Neuronal stem cell (in vitro differentiated cells): Measurements from ENCODE around the gene TNFAIP8.

ENCODE experiments used
- DNase-seq: peaks from one replicate; pipeline ENCODE4 v3.0.0-alpha.2; 2013; ENCODE audit warnings: low spot score
- H2AFZ ChIP-seq: one replicate; pipeline ENCODE4 v1.6.1; 2013; ENCODE audit warnings: mild to moderate bottlenecking, low read length, inconsistent platforms
- H2AK5ac ChIP-seq: 2 replicates; pipeline ENCODE4 v1.6.1; 2013; ENCODE audit warnings: low read depth, mild to moderate bottlenecking, inconsistent platforms, low read length, moderate library complexity, mixed read lengths
- H2BK120ac ChIP-seq: 2 replicates; pipeline ENCODE4 v1.6.1; 2013; ENCODE audit warnings: low read depth, mild to moderate bottlenecking, inconsistent platforms, low read length, moderate library complexity, mixed read lengths
- H2BK12ac ChIP-seq: one replicate; pipeline ENCODE4 v1.6.1; 2013; ENCODE audit warnings: low read length, inconsistent platforms
- H2BK15ac ChIP-seq: 2 replicates; pipeline ENCODE4 v1.6.1; 2013; ENCODE audit warnings: mild to moderate bottlenecking, low read length, inconsistent platforms, mixed read lengths
- H2BK5ac ChIP-seq: one replicate; pipeline ENCODE4 v1.6.1; 2013; ENCODE audit warnings: inconsistent platforms, mild to moderate bottlenecking, low read length, moderate library complexity
- H3K14ac ChIP-seq: one replicate; pipeline ENCODE4 v1.6.1; 2013; ENCODE audit warnings: low read length, inconsistent platforms
- H3K18ac ChIP-seq: 2 replicates; pipeline ENCODE4 v1.6.1; 2013; ENCODE audit warnings: low read length, inconsistent platforms
- H3K23ac ChIP-seq: 2 replicates; pipeline ENCODE4 v1.6.1; 2013; ENCODE audit warnings: low read depth, mild to moderate bottlenecking, mixed read lengths, low read length, inconsistent platforms; ENCODE audit not compliant: poor library complexity
- H3K27ac ChIP-seq: replicated peaks from 3 replicates; pipeline ENCODE4 v1.5.1; 2013; ENCODE audit warnings: low read length, inconsistent platforms
- H3K27me3 ChIP-seq, 3 experiments: 2 replicates each; pipeline ENCODE4 v1.6.1; 2013; ENCODE audit warnings: low read length in 3 of 3, mild to moderate bottlenecking in 2 of 3, inconsistent platforms in 1 of 3, low read depth in 1 of 3, mixed read lengths in 1 of 3, moderate library complexity in 1 of 3; ENCODE audit not compliant: control insufficient read depth in 3 of 3, insufficient read depth in 3 of 3
- H3K36me3 ChIP-seq, 2 donors: replicated peaks in 1 of 2; 2 replicates each; pipeline ENCODE4 v1.6.1; 2013; ENCODE audit warnings: low read length in 2 of 2; ENCODE audit not compliant: control insufficient read depth in 2 of 2, insufficient read depth in 2 of 2
- H3K4ac ChIP-seq: 2 replicates; pipeline ENCODE4 v1.6.1; 2013; ENCODE audit warnings: inconsistent platforms, mild to moderate bottlenecking, low read length, moderate library complexity
- H3K4me1 ChIP-seq, 2 donors: 1 replicate in 1 of 2; 2 replicates in 1 of 2; pipeline ENCODE4 v1.6.1; 2013; ENCODE audit warnings: low read length in 2 of 2, low read depth in 1 of 2; ENCODE audit not compliant: control insufficient read depth in 2 of 2, insufficient read depth in 1 of 2
- H3K4me2 ChIP-seq: one replicate; pipeline ENCODE4 v1.6.1; 2013; ENCODE audit warnings: mild to moderate bottlenecking, low read length, inconsistent platforms; ENCODE audit not compliant: insufficient read depth, poor library complexity, severe bottlenecking
- H3K4me3 ChIP-seq, 2 donors: 2 replicates each; pipeline ENCODE4 v1.5.1; 2013; ENCODE audit warnings: low read length in 2 of 2, mild to moderate bottlenecking in 2 of 2, inconsistent platforms in 1 of 2, moderate library complexity in 1 of 2
- H3K79me1 ChIP-seq: one replicate; pipeline ENCODE4 v1.6.1; 2013; ENCODE audit warnings: low read depth, mild to moderate bottlenecking, inconsistent platforms, low read length, moderate library complexity
- H3K9ac ChIP-seq: one replicate; pipeline ENCODE4 v1.6.1; 2013; ENCODE audit warnings: mild to moderate bottlenecking, low read depth, low read length, inconsistent platforms; ENCODE audit not compliant: poor library complexity
- H3K9me3 ChIP-seq, 2 donors: replicated peaks in 1 of 2; 2 replicates each; pipeline versions ENCODE3 to v1.6.1; 2013; ENCODE audit warnings: low read length in 2 of 2, mild to moderate bottlenecking in 2 of 2, inconsistent platforms in 1 of 2, low read depth in 1 of 2, mixed read lengths in 1 of 2, moderate library complexity in 1 of 2; ENCODE audit not compliant: control insufficient read depth in 2 of 2, insufficient read depth in 1 of 2
- H4K8ac ChIP-seq: one replicate; pipeline ENCODE4 v1.6.1; 2013; ENCODE audit warnings: low read depth, mild to moderate bottlenecking, inconsistent platforms, low read length, moderate library complexity
- H4K91ac ChIP-seq: one replicate; pipeline ENCODE4 v1.6.1; 2013; ENCODE audit warnings: low read length, low read depth, mild to moderate bottlenecking, inconsistent platforms; ENCODE audit not compliant: poor library complexity
- WGBS, 2 donors: extraction: QIAGEN DNeasy Blood & Tissue Kit; methylation state at CpG; one replicate each; pipeline ENCODE4 v1.1.7; 2013; ENCODE audit warnings: missing lambda C conversion rate in 2 of 2, mixed read lengths in 1 of 2; ENCODE audit not compliant: insufficient read length in 2 of 2, insufficient replicate concordance in 1 of 2; ENCODE audit errors: extremely low coverage in 2 of 2; 5-methylcytosine and 5-hydroxymethylcytosine counted together

Gene TNFAIP8

GRCh38 chr5:119340597-119341218, 15.1 kb upstream of the TNFAIP8 start:
- Histone ChIP-seq H3K27ac (no peak overlapping the region), H3K9ac (no peak overlapping the region), H3K36me3 (no peaks in the 10 kb centered on the region), H4K8ac (no peak overlapping the region), H3K4me3 (no peak overlapping the region), H2AFZ (no peak overlapping the region), H3K79me1 (no peaks in the 10 kb centered on the region), H2AK5ac (no peak overlapping the region), H3K27me3 (no peaks in the 10 kb centered on the region), H3K18ac (no peak overlapping the region), H3K23ac (no peak overlapping the region), H2BK12ac (no peak overlapping the region), H4K91ac (no peak overlapping the region), H3K9me3 (no peaks in the 10 kb centered on the region), H2BK15ac (no peak overlapping the region), H2BK5ac (no peak overlapping the region), H3K4ac (no peak overlapping the region), H3K4me2 (no peak overlapping the region), H3K4me1 (peaks cover 0 to 4% of the 10 kb centered on the region in 2 donors), H3K14ac (no peak overlapping the region), H2BK120ac (no peak overlapping the region)
- no peak for DNase-seq
- WGBS, 2 donors: no CpG with 5 or more reads among the region's 11 CpGs

- no peak overlapping the region for H3K4me3 ChIP-seq
- no peak overlapping the region for H3K27ac ChIP-seq
- H3K14ac ChIP-seq: no peak overlapping the region
- no peak overlapping the region for H2AK5ac ChIP-seq
- no peaks in the 10 kb centered on the region for H3K9me3 ChIP-seq
- peaks cover 0 to 6% of the 10 kb centered on the region in 2 donors for H3K4me1 ChIP-seq
- no peak overlapping the region for H2BK5ac ChIP-seq
- no peak overlapping the region for H2BK15ac ChIP-seq
- H3K23ac ChIP-seq: no peak overlapping the region
- H3K79me1 ChIP-seq: no peaks in the 10 kb centered on the region
- no peak overlapping the region for H2AFZ ChIP-seq
- DNase-seq: no peak
- H3K36me3 ChIP-seq: no peaks in the 10 kb centered on the region
- no peak overlapping the region for H3K4me2 ChIP-seq
- no peak overlapping the region for H4K8ac ChIP-seq
- WGBS, 2 donors: no CpG with 5 or more reads among the region's 6 CpGs
- no peak overlapping the region for H2BK120ac ChIP-seq
- no peak overlapping the region for H3K9ac ChIP-seq
- H2BK12ac ChIP-seq: no peak overlapping the region
- H3K4ac ChIP-seq: no peak overlapping the region
- no peak overlapping the region for H4K91ac ChIP-seq
- no peaks in the 10 kb centered on the region for H3K27me3 ChIP-seq
- H3K18ac ChIP-seq: no peak overlapping the region
Observed at GRCh38 chr5:119341452-119342349, 14.1 kb upstream of the TNFAIP8 start.

- no peak overlapping the region for H3K9ac ChIP-seq
- no peak overlapping the region for H4K8ac ChIP-seq
- no peak overlapping the region for H3K27ac ChIP-seq
- no peak overlapping the region for H2AK5ac ChIP-seq
- no peak overlapping the region for H3K14ac ChIP-seq
- no peak overlapping the region for H2BK12ac ChIP-seq
- DNase-seq: no peak
- no peak overlapping the region for H2BK120ac ChIP-seq
- H3K18ac ChIP-seq: no peak overlapping the region
- H3K4me3 ChIP-seq: no peak overlapping the region
- peaks cover 0 to 6% of the 10 kb centered on the region in 2 donors for H3K4me1 ChIP-seq
- H3K79me1 ChIP-seq: no peaks in the 10 kb centered on the region
- H2BK5ac ChIP-seq: no peak overlapping the region
- H3K4ac ChIP-seq: no peak overlapping the region
- H3K4me2 ChIP-seq: no peak overlapping the region
- no peak overlapping the region for H4K91ac ChIP-seq
- no peak overlapping the region for H2AFZ ChIP-seq
- H3K27me3 ChIP-seq: no peaks in the 10 kb centered on the region
- no peaks in the 10 kb centered on the region for H3K9me3 ChIP-seq
- no peak overlapping the region for H3K23ac ChIP-seq
- H3K36me3 ChIP-seq: no peaks in the 10 kb centered on the region
- H2BK15ac ChIP-seq: no peak overlapping the region
- no CpG with 5 or more reads among the region's 1 CpG for WGBS, 2 donors
Observed at GRCh38 chr5:119342406-119342805, 13.4 kb upstream of the TNFAIP8 start.

- no peak overlapping the region for H4K8ac ChIP-seq
- H3K4me3 ChIP-seq: no peak overlapping the region
- H3K4me1 ChIP-seq: peaks cover 6 to 10% of the 10 kb centered on the region in 2 donors
- no peak overlapping the region for H3K4me2 ChIP-seq
- H3K23ac ChIP-seq: no peak overlapping the region
- H3K9ac ChIP-seq: no peak overlapping the region
- WGBS, 2 donors: no CpG with 5 or more reads among the region's 6 CpGs
- H2AK5ac ChIP-seq: no peak overlapping the region
- H3K18ac ChIP-seq: no peak overlapping the region
- H2BK5ac ChIP-seq: no peak overlapping the region
- no peak overlapping the region for H2AFZ ChIP-seq
- no peaks in the 10 kb centered on the region for H3K9me3 ChIP-seq
- no peak overlapping the region for H3K14ac ChIP-seq
- H3K27me3 ChIP-seq: no peaks in the 10 kb centered on the region
- H4K91ac ChIP-seq: no peak overlapping the region
- no peak overlapping the region for H2BK15ac ChIP-seq
- no peak overlapping the region for H3K27ac ChIP-seq
- no peak overlapping the region for H2BK120ac ChIP-seq
- H3K36me3 ChIP-seq: no peaks in the 10 kb centered on the region
- no peak overlapping the region for H2BK12ac ChIP-seq
- H3K79me1 ChIP-seq: no peaks in the 10 kb centered on the region
- DNase-seq: no peak
- H3K4ac ChIP-seq: no peak overlapping the region
Observed at GRCh38 chr5:119343052-119343451, 12.8 kb upstream of the TNFAIP8 start.
